Ectodermal cell (in vitro differentiated cells): ENCODE results near the gene TMEM198.
A peak's percentile ranks its signal among the peaks of the same experiment; 100 is the strongest.

Experiments used
- H3K27ac ChIP-seq: 2 replicates; pipeline ENCODE4 v1.7.0; 2013; ENCODE audit warnings: mild to moderate bottlenecking, low read depth, low read length; ENCODE audit not compliant: insufficient read depth, poor library complexity, severe bottlenecking
- H3K27me3 ChIP-seq: 2 replicates; pipeline ENCODE4 v1.7.0; 2013; ENCODE audit warnings: mild to moderate bottlenecking, low read length; ENCODE audit not compliant: insufficient read depth, control insufficient read depth, poor library complexity, severe bottlenecking
- H3K36me3 ChIP-seq: one replicate; pipeline ENCODE4 v1.7.0; 2013; ENCODE audit warnings: low read length; ENCODE audit not compliant: control insufficient read depth, insufficient read depth
- H3K4me1 ChIP-seq: one replicate; pipeline ENCODE4 v1.7.0; 2013; ENCODE audit warnings: low read length; ENCODE audit not compliant: control insufficient read depth, insufficient read depth
- H3K4me3 ChIP-seq: 2 replicates; pipeline ENCODE4 v1.7.0; 2013; ENCODE audit warnings: low read depth, low read length, control low read depth; ENCODE audit not compliant: insufficient read depth
- H3K9me3 ChIP-seq: 2 replicates; pipeline ENCODE4 v1.7.0; 2013; ENCODE audit warnings: mild to moderate bottlenecking, low read length, moderate library complexity; ENCODE audit not compliant: control insufficient read depth
- WGBS, 2 experiments: methylation state at CpG; one replicate each; pipeline ENCODE4 v1.1.7; 2013; ENCODE audit warnings: missing lambda C conversion rate in 2 of 2; 5-methylcytosine and 5-hydroxymethylcytosine counted together

Gene TMEM198

GRCh38 chr2:219545295-219545942 lies 1.6 kb downstream of the TMEM198 start:
- no peak overlapping the region for H3K4me3 ChIP-seq
- 90 to 92% methylated on average over 3 of the region's 3 CpGs for WGBS, 2 experiments
- H3K9me3 ChIP-seq, result no peaks in the 10 kb centered on the region
- peaks cover 37% of the 10 kb centered on the region for H3K27me3 ChIP-seq
- no peak overlapping the region for H3K27ac ChIP-seq
- peaks cover 12% of the 10 kb centered on the region for H3K4me1 ChIP-seq
- no peaks in the 10 kb centered on the region for H3K36me3 ChIP-seq

GRCh38 chr2:219545943-219546352 lies 2.1 kb downstream of the TMEM198 start:
- 74 to 75% methylated on average over 4 of the region's 4 CpGs for WGBS, 2 experiments
- no peaks in the 10 kb centered on the region for H3K9me3 ChIP-seq
- peaks cover 43% of the 10 kb centered on the region for H3K27me3 ChIP-seq
- no peaks in the 10 kb centered on the region for H3K36me3 ChIP-seq
- H3K4me3 ChIP-seq, result no peak overlapping the region
- no peak overlapping the region for H3K27ac ChIP-seq
- peaks cover 14% of the 10 kb centered on the region for H3K4me1 ChIP-seq

- Histone ChIP-seq H3K27ac (no peak overlapping the region), H3K4me3 (no peak overlapping the region), H3K9me3 (no peaks in the 10 kb centered on the region), H3K4me1 (peaks cover 23% of the 10 kb centered on the region), H3K27me3 (peaks cover 48% of the 10 kb centered on the region), H3K36me3 (no peaks in the 10 kb centered on the region)
- 94 to 95% methylated on average over 26 of the region's 26 CpGs for whole genome bisulfite sequencing, 2 experiments
Measured at GRCh38 chr2:219547621-219548020, 3.8 kb downstream of the TMEM198 start.

DNA sequence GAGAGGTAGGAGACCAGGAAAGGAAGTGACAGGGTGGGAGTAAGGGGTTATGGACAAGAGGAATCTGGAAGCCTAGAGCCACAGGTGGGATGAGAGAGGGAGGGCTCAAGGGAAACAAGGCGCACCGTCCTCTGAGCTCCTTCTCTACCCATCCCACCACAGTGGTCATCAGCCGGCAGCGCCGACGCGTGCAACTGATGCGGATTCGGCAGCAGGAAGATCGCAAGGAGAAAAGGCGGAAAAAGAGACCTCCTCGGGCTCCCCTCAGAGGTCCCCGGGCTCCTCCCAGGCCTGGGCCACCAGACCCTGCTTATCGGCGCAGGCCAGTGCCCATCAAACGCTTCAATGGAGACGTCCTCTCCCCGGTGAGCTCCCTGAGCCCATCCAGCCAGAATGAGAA lies 5.2 kb downstream of the TMEM198 start:
- Histone ChIP-seq H3K27me3 (peaks cover 53% of the 10 kb centered on the region), H3K4me1 (peaks cover 20% of the 10 kb centered on the region), H3K4me3 (no peak overlapping the region), H3K36me3 (no peaks in the 10 kb centered on the region), H3K27ac (no peak overlapping the region), H3K9me3 (no peaks in the 10 kb centered on the region)
- WGBS, 2 experiments, result 94% methylated on average over 18 of the region's 18 CpGs

DNA sequence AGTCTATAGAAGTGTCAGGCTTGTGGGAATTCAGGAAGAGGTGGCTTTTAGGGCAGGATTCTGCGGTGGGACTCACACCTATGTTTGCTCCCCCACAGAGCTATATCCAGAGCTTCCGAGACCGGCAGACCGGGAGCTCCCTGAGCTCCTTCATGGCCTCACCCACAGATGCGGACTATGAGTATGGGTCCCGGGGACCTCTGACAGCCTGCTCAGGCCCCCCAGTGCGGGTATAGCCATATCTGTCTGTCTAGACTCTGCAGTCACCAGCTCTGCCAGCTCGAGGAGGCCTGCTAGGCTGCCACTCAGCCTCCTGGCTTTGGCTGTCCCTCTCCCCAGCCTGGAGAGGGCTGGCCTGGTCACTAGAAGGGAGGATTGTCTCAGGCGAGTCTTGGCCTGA lies 5.8 kb downstream of the TMEM198 start:
- Histone ChIP-seq H3K4me3 (no peak overlapping the region), H3K9me3 (no peaks in the 10 kb centered on the region), H3K27ac (no peak overlapping the region), H3K36me3 (no peaks in the 10 kb centered on the region), H3K4me1 (peaks cover 14% of the 10 kb centered on the region), H3K27me3 (peaks cover 50% of the 10 kb centered on the region)
- 94 to 95% methylated on average over 9 of the region's 9 CpGs for WGBS, 2 experiments

DNA sequence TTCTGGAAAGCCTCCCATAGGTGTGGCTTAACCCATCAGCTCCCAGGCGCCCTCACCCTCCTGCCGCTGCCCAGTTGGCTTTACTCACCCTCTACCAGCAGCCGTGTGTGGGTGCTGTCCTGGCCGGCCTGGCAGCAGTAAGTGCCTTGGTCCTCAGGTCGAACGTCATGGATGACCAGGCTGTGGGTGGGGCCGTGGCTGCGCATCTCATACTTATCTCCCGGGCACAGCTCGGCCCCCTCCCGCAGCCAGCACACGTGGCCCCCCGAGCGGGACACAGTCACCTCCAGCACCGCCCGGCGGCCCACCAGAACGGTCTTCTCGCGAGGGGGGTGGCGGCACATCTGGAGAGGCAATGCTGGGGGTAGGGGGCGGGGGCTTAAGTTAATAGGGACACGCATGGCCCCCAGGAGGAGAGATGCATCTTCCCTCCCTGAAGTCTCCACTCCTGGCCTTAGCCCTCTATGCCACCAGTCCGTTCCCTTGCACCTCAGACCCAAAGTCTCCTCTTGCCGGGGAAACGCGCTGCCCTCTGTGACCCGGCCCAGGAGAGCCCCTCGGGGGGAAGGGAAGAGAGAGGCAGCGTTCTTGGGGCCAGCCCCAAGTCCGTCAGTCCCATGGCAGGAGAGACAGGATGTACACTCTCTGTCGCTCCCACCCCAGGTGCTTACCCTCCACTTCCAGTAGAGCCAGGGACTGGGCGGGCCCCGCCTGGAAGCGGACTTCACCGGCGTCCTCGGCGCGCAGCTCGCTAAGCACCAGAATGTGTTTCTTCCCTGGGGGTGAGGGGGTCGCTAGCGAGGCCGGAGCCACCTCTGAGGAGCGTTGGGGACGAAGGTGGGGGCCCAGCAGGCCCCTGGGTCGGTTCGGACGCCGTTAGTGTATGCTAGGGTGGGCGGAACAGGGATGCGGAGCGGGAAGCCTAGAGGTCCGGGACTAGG lies 7.9 kb downstream of the TMEM198 start:
- no peak overlapping the region for H3K27ac ChIP-seq
- H3K9me3 ChIP-seq, result no peaks in the 10 kb centered on the region

DNA sequence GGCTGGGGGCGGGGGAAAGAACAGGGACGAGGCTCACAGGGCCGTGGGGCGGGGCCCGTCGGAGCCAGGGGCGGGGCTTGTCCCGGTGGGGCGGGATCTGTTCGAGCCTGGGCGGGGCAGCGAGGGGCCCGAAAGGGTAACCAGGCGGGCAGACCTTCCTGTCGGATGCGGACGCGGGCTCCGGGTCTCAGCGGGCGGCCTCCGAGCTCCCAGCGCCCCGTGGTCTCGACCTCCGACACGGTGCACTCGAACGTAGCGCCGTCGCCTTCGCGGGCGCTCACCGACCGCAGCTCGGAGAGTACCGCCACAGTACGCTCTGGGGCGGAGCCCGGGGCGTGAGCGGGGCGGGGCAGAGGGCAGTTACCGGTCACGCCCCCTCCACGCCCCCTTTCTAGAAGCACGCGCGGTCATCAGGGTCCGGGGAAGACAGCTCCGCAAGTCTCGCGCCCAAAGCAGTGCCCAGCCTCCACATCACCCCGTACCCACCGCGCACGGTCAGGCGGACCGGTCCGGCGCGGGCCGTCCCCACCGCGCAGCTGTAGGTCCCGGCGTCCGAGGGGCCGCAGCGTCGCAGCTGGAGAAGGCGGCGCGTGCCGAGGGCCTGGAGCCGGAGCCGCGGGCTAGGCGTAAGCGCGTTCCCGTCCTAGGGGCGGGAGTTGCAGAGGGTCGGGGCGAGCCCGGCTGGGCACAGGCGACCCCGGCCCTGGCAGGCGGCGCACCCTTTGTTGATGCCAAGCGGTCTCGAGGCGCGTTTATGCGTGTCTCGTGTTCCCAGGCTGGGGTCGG lies 8.7 kb downstream of the TMEM198 start:
- H3K27ac ChIP-seq, result no peak overlapping the region
- H3K36me3 ChIP-seq, result no peaks in the 10 kb centered on the region
- no peaks in the 10 kb centered on the region for H3K9me3 ChIP-seq
- H3K4me1 ChIP-seq, result peaks cover 14% of the 10 kb centered on the region
- H3K27me3 ChIP-seq, result peaks cover 39% of the 10 kb centered on the region
- peak overlapping the region; percentile 73 for H3K4me3 ChIP-seq
- 1 to 2% methylated on average over 99 of the region's 99 CpGs for WGBS, 2 experiments

More for the DNA sequence above, 7.9 kb downstream of the TMEM198 start:
- Histone ChIP-seq H3K27me3 (peaks cover 39% of the 10 kb centered on the region), H3K4me3 (peak overlapping the region; percentile 73), H3K4me1 (peaks cover 14% of the 10 kb centered on the region), H3K36me3 (no peaks in the 10 kb centered on the region)
- WGBS, 2 experiments, result 2% methylated on average over 54 of the region's 54 CpGs

DNA sequence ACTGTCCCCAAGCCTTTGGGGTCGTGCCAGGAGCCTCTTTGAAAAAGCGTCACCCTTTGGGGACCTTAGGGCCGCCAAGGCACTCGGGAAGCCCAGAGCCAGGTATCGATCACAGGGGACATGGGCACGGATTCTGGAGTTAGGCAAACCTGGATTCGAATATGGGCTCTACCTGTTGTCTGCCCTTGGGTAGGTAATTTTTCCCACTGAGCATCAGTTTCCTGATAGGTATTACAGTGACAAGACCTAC lies 9.3 kb downstream of the TMEM198 start:
- H3K4me3 ChIP-seq, result peak overlapping the region; percentile 73
- H3K27me3 ChIP-seq, result peaks cover 39% of the 10 kb centered on the region
- no peak overlapping the region for H3K27ac ChIP-seq
- 54% methylated on average over 7 of the region's 7 CpGs for WGBS, 2 experiments
- no peaks in the 10 kb centered on the region for H3K9me3 ChIP-seq
- H3K4me1 ChIP-seq, result peaks cover 14% of the 10 kb centered on the region
- no peaks in the 10 kb centered on the region for H3K36me3 ChIP-seq

- Histone ChIP-seq H3K36me3 (no peaks in the 10 kb centered on the region), H3K27ac (no peak overlapping the region), H3K9me3 (no peaks in the 10 kb centered on the region), H3K4me3 (no peak overlapping the region), H3K27me3 (peaks cover 39% of the 10 kb centered on the region), H3K4me1 (peaks cover 14% of the 10 kb centered on the region)
- 82 to 85% methylated on average over 12 of the region's 12 CpGs for WGBS, 2 experiments
Measured at GRCh38 chr2:219553463-219553963, 9.7 kb downstream of the TMEM198 start.

DNA sequence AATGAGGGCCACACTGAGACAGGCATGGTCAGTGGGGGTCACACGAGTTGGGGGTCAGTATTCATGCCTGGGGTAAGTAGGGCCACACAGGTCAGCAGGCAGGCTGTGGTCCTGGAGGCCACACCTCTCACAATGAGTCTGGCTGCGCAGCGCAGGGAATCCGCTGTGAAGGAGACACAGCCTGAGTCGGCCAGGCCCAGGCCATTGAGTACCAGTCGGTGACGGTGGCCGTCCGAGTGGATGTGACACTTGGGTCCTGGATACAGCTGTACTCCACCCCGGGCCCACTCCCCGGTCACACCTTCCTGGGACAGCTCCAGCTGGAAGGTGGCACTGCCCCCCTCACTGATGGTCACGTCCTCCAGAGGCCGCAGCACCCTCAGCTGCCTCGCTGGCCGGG lies 10.5 kb downstream of the TMEM198 start:
- WGBS, 2 experiments, result 90 to 92% methylated on average over 15 of the region's 15 CpGs
- Histone ChIP-seq H3K36me3 (no peaks in the 10 kb centered on the region), H3K4me3 (no peak overlapping the region), H3K27ac (no peak overlapping the region), H3K27me3 (peaks cover 39% of the 10 kb centered on the region), H3K9me3 (no peaks in the 10 kb centered on the region), H3K4me1 (peaks cover 14% of the 10 kb centered on the region)
